Neuronal stem cell (in vitro differentiated cells): ENCODE data around the gene LIPA.
A peak's percentile ranks its signal among the peaks of the same experiment; 100 is the strongest.

Source experiments
- DNase-seq: peaks from one replicate; pipeline ENCODE4 v3.0.0-alpha.2; 2013; ENCODE audit warnings: low spot score
- H2AFZ ChIP-seq: one replicate; pipeline ENCODE4 v1.6.1; 2013; ENCODE audit warnings: mild to moderate bottlenecking, low read length, inconsistent platforms
- H2AK5ac ChIP-seq: 2 replicates; pipeline ENCODE4 v1.6.1; 2013; ENCODE audit warnings: low read depth, mild to moderate bottlenecking, inconsistent platforms, low read length, moderate library complexity, mixed read lengths
- H2BK120ac ChIP-seq: 2 replicates; pipeline ENCODE4 v1.6.1; 2013; ENCODE audit warnings: low read depth, mild to moderate bottlenecking, inconsistent platforms, low read length, moderate library complexity, mixed read lengths
- H2BK12ac ChIP-seq: one replicate; pipeline ENCODE4 v1.6.1; 2013; ENCODE audit warnings: low read length, inconsistent platforms
- H2BK15ac ChIP-seq: 2 replicates; pipeline ENCODE4 v1.6.1; 2013; ENCODE audit warnings: mild to moderate bottlenecking, low read length, inconsistent platforms, mixed read lengths
- H2BK5ac ChIP-seq: one replicate; pipeline ENCODE4 v1.6.1; 2013; ENCODE audit warnings: inconsistent platforms, mild to moderate bottlenecking, low read length, moderate library complexity
- H3K14ac ChIP-seq: one replicate; pipeline ENCODE4 v1.6.1; 2013; ENCODE audit warnings: low read length, inconsistent platforms
- H3K18ac ChIP-seq: 2 replicates; pipeline ENCODE4 v1.6.1; 2013; ENCODE audit warnings: low read length, inconsistent platforms
- H3K23ac ChIP-seq: 2 replicates; pipeline ENCODE4 v1.6.1; 2013; ENCODE audit warnings: low read depth, mild to moderate bottlenecking, mixed read lengths, low read length, inconsistent platforms; ENCODE audit not compliant: poor library complexity
- H3K27ac ChIP-seq: replicated peaks from 3 replicates; pipeline ENCODE4 v1.5.1; 2013; ENCODE audit warnings: low read length, inconsistent platforms
- H3K27me3 ChIP-seq, 3 experiments: 2 replicates each; pipeline ENCODE4 v1.6.1; 2013; ENCODE audit warnings: low read length in 3 of 3, mild to moderate bottlenecking in 2 of 3, inconsistent platforms in 1 of 3, low read depth in 1 of 3, mixed read lengths in 1 of 3, moderate library complexity in 1 of 3; ENCODE audit not compliant: control insufficient read depth in 3 of 3, insufficient read depth in 3 of 3
- H3K36me3 ChIP-seq, 2 donors: replicated peaks in 1 of 2; 2 replicates each; pipeline ENCODE4 v1.6.1; 2013; ENCODE audit warnings: low read length in 2 of 2; ENCODE audit not compliant: control insufficient read depth in 2 of 2, insufficient read depth in 2 of 2
- H3K4ac ChIP-seq: 2 replicates; pipeline ENCODE4 v1.6.1; 2013; ENCODE audit warnings: inconsistent platforms, mild to moderate bottlenecking, low read length, moderate library complexity
- H3K4me1 ChIP-seq, 2 donors: 1 replicate in 1 of 2; 2 replicates in 1 of 2; pipeline ENCODE4 v1.6.1; 2013; ENCODE audit warnings: low read length in 2 of 2, low read depth in 1 of 2; ENCODE audit not compliant: control insufficient read depth in 2 of 2, insufficient read depth in 1 of 2
- H3K4me2 ChIP-seq: one replicate; pipeline ENCODE4 v1.6.1; 2013; ENCODE audit warnings: mild to moderate bottlenecking, low read length, inconsistent platforms; ENCODE audit not compliant: insufficient read depth, poor library complexity, severe bottlenecking
- H3K4me3 ChIP-seq, 2 donors: 2 replicates each; pipeline ENCODE4 v1.5.1; 2013; ENCODE audit warnings: low read length in 2 of 2, mild to moderate bottlenecking in 2 of 2, inconsistent platforms in 1 of 2, moderate library complexity in 1 of 2
- H3K79me1 ChIP-seq: one replicate; pipeline ENCODE4 v1.6.1; 2013; ENCODE audit warnings: low read depth, mild to moderate bottlenecking, inconsistent platforms, low read length, moderate library complexity
- H3K9ac ChIP-seq: one replicate; pipeline ENCODE4 v1.6.1; 2013; ENCODE audit warnings: mild to moderate bottlenecking, low read depth, low read length, inconsistent platforms; ENCODE audit not compliant: poor library complexity
- H3K9me3 ChIP-seq, 2 donors: replicated peaks in 1 of 2; 2 replicates each; pipeline versions ENCODE3 to v1.6.1; 2013; ENCODE audit warnings: low read length in 2 of 2, mild to moderate bottlenecking in 2 of 2, inconsistent platforms in 1 of 2, low read depth in 1 of 2, mixed read lengths in 1 of 2, moderate library complexity in 1 of 2; ENCODE audit not compliant: control insufficient read depth in 2 of 2, insufficient read depth in 1 of 2
- H4K8ac ChIP-seq: one replicate; pipeline ENCODE4 v1.6.1; 2013; ENCODE audit warnings: low read depth, mild to moderate bottlenecking, inconsistent platforms, low read length, moderate library complexity
- H4K91ac ChIP-seq: one replicate; pipeline ENCODE4 v1.6.1; 2013; ENCODE audit warnings: low read length, low read depth, mild to moderate bottlenecking, inconsistent platforms; ENCODE audit not compliant: poor library complexity
- WGBS, 2 donors: extraction: QIAGEN DNeasy Blood & Tissue Kit; methylation state at CpG; one replicate each; pipeline ENCODE4 v1.1.7; 2013; ENCODE audit warnings: missing lambda C conversion rate in 2 of 2, mixed read lengths in 1 of 2; ENCODE audit not compliant: insufficient read length in 2 of 2, insufficient replicate concordance in 1 of 2; ENCODE audit errors: extremely low coverage in 2 of 2; 5-methylcytosine and 5-hydroxymethylcytosine counted together

Gene LIPA

DNA sequence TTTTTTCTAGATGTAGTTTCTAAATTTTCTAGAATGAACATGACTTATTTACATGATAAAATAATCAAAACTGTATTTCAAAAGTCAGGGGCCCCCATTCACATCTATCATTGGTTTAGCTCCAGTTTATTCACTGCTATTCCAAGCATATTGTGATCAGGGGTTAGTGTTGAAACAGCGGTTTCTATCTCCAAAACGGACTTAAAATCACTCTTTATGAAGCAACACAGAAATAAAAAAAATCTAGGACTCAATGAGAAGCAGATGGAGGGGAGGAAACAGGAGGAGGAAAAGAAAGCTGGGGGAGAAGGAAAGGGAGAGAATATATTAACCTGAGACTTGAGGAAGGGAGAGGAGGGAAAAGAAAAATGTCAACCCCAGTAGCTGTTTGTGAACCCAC is 29.7 kb downstream of the LIPA start:
- Histone ChIP-seq H3K14ac (no peak overlapping the region), H2BK15ac (no peak overlapping the region), H4K91ac (no peak overlapping the region), H3K23ac (no peak overlapping the region), H3K36me3 (no peaks in the 10 kb centered on the region), H3K4me3 (no peak overlapping the region), H3K27ac (no peak overlapping the region), H2BK12ac (no peak overlapping the region), H2AK5ac (no peak overlapping the region), H3K9ac (no peak overlapping the region), H3K4ac (no peak overlapping the region), H4K8ac (no peak overlapping the region), H2BK5ac (no peak overlapping the region), H3K9me3 (peaks cover 0 to 9% of the 10 kb centered on the region in 2 donors), H3K4me1 (peaks cover 0 to 7% of the 10 kb centered on the region in 2 donors), H3K27me3 (no peaks in the 10 kb centered on the region), H2BK120ac (no peak overlapping the region), H3K18ac (no peak overlapping the region), H2AFZ (no peak overlapping the region), H3K4me2 (no peak overlapping the region), H3K79me1 (no peaks in the 10 kb centered on the region)
- WGBS, 2 donors = no CpG with 5 or more reads among the region's 2 CpGs
- no peak for DNase-seq

GRCh38 chr10:89219513-89220218 is 31.9 kb downstream of the LIPA start:
- no CpG with 5 or more reads among the region's 4 CpGs for WGBS, 2 donors
- no peak overlapping the region for H3K4ac ChIP-seq

GRCh38 chr10:89217057-89217990 is 34.3 kb downstream of the LIPA start:
- Histone ChIP-seq H2BK12ac (no peak overlapping the region), H2AFZ (no peak overlapping the region), H4K91ac (no peak overlapping the region), H3K14ac (no peak overlapping the region), H3K27ac (no peak overlapping the region), H4K8ac (no peak overlapping the region), H3K9me3 (no peaks in the 10 kb centered on the region), H2BK5ac (no peak overlapping the region), H3K18ac (no peak overlapping the region), H3K9ac (no peak overlapping the region), H3K23ac (no peak overlapping the region), H2AK5ac (no peak overlapping the region), H3K4ac (no peak overlapping the region), H3K4me1 (peaks cover 0 to 1% of the 10 kb centered on the region in 2 donors), H3K27me3 (no peaks in the 10 kb centered on the region), H3K79me1 (no peaks in the 10 kb centered on the region), H2BK15ac (no peak overlapping the region), H3K4me3 (no peak overlapping the region), H3K4me2 (no peak overlapping the region), H2BK120ac (no peak overlapping the region), H3K36me3 (peaks cover 0 to 2% of the 10 kb centered on the region in 2 donors)
- WGBS, 2 donors = no CpG with 5 or more reads among the region's 6 CpGs
- peak; percentile 60 for DNase-seq

More at GRCh38 chr10:89219513-89220218, 31.9 kb downstream of the LIPA start:
- no peak overlapping the region for H3K4me3 ChIP-seq
- H4K8ac ChIP-seq = no peak overlapping the region
- H3K18ac ChIP-seq = no peak overlapping the region
- H2BK12ac ChIP-seq = no peak overlapping the region
- H3K27ac ChIP-seq = no peak overlapping the region
- no peak overlapping the region for H2BK120ac ChIP-seq
- H3K36me3 ChIP-seq = peaks cover 0 to 2% of the 10 kb centered on the region in 2 donors
- H3K9ac ChIP-seq = no peak overlapping the region
- H3K14ac ChIP-seq = no peak overlapping the region
- peaks cover 0 to 4% of the 10 kb centered on the region in 2 donors for H3K4me1 ChIP-seq
- H2AK5ac ChIP-seq = no peak overlapping the region
- no peaks in the 10 kb centered on the region for H3K27me3 ChIP-seq
- no peak overlapping the region for H3K4me2 ChIP-seq
- H2AFZ ChIP-seq = no peak overlapping the region
- no peak overlapping the region for H2BK5ac ChIP-seq
- H3K9me3 ChIP-seq = no peaks in the 10 kb centered on the region
- H3K23ac ChIP-seq = no peak overlapping the region
- no peak for DNase-seq
- no peak overlapping the region for H4K91ac ChIP-seq
- H2BK15ac ChIP-seq = no peak overlapping the region
- H3K79me1 ChIP-seq = no peaks in the 10 kb centered on the region

GRCh38 chr10:89216056-89216455 is 35.5 kb downstream of the LIPA start:
- Histone ChIP-seq H3K27me3 (no peaks in the 10 kb centered on the region), H2AK5ac (no peak overlapping the region), H3K4me1 (peaks cover 0 to 1% of the 10 kb centered on the region in 2 donors), H3K4me2 (no peak overlapping the region), H3K18ac (no peak overlapping the region), H3K79me1 (no peaks in the 10 kb centered on the region), H2BK12ac (no peak overlapping the region), H3K4me3 (no peak overlapping the region), H3K36me3 (peaks cover 0 to 2% of the 10 kb centered on the region in 2 donors), H4K91ac (no peak overlapping the region), H3K9me3 (no peaks in the 10 kb centered on the region), H3K9ac (no peak overlapping the region), H3K14ac (no peak overlapping the region), H2BK5ac (no peak overlapping the region), H2BK120ac (no peak overlapping the region), H3K27ac (no peak overlapping the region), H3K23ac (no peak overlapping the region), H3K4ac (no peak overlapping the region), H2AFZ (no peak overlapping the region), H4K8ac (no peak overlapping the region), H2BK15ac (no peak overlapping the region)
- no CpG with 5 or more reads among the region's 2 CpGs for WGBS, 2 donors
- no peak for DNase-seq
